Activated CD8-positive, alpha-beta memory T cell treated with anti-CD3 and anti-CD28 coated beads, Interleukin-2, amount 50 U/mL, for 1 hour (primary cell): ENCODE data around the gene ZNF280D.

ENCODE experiments used
- DNase-seq: peaks from one replicate; pipeline ENCODE4 v3.0.0-alpha.2; 2020; ENCODE audit errors: extremely low read depth

The ZNF280D gene

DNA sequence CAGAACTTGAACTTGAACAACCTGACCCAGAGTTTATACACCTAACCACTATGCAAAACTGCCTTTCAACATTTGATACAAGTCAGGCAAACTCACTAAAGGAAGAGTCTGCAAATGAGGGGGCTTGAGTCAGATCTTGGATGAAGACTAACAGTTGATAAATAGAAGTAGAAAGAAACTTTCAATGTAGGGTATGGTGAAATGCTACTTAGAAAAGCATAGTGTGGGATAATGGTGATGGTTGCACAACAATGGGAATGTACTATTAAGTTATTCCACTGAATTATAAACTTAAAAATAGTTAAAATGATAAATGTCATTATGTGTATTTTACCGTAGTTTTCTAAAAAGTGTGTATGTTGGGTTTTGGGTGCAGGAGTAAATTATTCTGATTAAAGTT is 19.7 kb upstream of the ZNF280D start:
- DNase-seq, result no peak

DNA sequence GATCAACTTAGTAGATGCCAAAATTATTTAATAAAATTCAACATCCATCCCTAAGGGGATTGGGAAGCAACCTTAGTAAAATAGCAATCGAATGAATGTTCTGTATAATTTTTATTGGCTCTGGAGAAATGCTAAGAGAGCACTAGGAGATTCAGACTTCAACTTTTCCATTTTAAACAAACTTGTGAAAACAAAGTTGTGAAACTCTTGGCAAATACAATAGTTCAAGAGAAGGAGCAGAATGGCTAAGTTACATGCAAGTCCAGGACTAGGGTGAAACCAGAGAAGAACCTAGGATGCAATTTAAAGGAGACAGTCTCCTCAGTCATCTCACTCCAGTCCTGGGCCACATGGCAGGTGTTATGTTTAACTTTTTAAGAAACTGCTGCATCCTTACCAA is 16.7 kb upstream of the ZNF280D start:
- DNase-seq, result no peak

DNA sequence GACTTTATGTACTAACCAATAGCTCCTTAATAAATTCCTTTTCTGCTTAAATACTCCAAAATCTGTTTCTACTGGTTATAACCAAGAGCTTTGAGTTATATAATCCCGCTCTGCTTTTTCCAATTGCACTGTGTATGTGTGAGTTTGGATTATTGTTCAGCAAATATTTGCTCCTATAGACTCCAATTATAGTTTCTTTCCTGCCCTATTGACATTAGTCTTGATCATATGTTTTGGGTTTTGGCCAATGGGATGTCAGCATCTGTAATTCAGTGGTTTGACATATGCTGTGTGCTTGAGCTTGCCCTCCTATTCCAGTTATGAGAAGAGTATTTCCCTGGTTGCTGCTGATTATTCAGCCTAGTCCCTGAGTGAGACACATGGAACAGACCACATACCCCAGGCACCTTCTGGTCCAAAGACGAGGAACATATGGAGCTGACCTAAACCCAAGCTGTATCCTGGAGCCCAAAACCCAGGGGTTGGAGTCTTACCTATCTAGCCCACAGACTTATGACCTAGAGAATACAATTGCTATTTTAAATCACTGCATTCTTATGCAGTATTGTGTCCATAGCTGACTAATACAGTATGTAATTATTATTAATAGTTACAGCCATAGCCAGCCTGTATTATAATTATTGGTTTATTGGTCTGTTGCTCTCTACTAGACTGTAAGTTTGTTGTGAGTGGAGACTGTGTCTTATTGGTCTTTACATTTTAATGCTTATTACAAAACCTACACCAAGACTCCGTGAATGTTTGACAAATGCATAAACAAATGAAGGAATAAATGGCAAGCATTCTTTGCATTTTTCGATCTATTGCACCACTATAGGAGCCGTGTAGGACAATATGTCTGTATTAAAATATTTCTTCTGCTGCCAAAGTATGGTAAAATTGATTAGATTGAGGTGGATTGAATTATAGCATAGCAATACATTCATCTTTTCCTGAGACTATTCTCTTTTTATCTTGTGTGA is 11.7 kb upstream of the ZNF280D start:
- no peak for DNase-seq

DNA sequence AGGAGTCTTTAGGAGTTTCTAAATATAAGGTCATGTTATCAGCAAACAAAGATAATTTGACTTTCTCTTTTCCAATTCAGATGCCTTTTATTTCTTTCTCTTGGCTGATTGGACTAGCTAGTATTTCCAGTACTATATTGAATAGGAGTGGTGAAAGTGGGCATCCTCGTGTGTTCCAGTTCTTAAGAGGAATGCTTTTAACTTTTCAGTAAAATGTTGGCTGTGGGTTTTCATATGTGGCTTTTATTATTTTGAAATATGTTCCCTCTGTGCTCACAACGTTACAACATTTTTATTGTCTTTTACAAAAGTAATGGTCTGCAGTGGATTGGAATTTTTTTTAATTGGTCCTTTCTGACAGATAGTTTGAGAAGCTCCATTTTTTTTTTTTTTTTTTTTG is 8.2 kb upstream of the ZNF280D start:
- DNase-seq, result no peak

DNA sequence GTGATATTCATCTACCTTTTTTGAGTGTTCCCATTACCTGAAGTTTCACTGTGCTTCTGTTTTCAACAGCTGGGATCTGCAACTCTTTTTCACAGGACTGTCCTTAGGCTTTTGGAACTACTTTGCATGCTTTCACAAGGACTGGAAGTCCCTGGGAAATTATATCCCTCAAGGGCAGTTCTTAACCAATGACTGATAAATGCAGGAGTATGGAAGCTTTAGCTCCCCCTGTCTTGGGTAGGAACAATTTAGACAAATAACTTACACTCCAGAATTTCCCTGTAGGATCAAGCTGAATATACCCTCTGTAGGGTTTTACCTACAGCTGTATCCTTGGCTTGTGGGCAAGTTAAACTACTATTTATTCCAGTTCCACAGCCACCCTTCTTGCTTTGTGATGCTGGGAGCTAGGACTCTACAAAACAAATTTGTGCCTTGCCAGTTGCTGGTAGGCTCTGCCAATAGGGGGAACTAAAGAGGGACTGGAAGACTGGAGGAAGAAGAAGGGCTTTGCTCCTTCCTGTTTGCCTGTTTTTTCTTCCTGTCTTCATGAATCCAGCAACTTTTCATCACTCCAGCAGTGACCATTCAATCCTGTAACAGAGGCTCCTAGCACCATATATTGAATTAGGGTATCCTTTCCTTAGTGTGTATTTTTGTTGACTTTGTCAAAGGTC is 6.8 kb upstream of the ZNF280D start:
- no peak for DNase-seq

DNA sequence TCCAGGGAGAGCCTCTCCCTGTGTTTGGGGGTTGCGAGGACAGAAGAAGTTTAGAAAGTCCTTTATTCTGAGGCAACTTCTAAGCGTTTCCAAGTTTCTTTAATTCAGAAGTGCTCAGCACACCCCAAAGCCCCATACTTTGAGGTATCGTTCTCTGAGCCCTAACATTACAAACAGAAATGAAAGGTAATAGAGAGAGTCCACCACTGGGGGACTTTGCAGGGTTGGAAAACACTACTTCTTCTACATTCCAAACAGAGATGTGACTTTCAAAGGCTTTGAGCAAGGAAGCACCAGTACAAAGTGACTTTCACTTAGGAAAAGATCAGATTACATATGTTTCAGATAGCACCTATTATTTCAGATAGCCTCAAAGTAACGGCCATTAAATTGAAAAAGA is 6.2 kb upstream of the ZNF280D start:
- no peak for DNase-seq

DNA sequence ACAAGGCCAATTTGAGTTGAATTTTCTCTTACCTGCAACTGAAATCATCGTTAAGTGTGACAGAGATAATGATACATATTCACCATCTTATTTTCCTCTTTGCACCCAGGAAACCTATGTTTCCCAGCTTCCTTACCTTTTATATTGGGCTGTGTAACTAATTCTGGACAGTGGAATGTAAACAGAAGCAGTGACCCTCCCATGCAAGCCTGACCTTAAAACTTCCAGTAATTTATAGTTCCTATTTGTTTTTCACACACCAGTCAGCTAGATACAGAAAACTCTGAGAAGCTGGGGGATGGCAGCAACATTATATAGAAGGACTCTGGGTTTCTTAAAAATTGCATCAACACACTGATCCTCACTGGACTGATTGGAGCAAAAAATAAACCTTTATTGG is 4.5 kb upstream of the ZNF280D start:
- no peak for DNase-seq

DNA sequence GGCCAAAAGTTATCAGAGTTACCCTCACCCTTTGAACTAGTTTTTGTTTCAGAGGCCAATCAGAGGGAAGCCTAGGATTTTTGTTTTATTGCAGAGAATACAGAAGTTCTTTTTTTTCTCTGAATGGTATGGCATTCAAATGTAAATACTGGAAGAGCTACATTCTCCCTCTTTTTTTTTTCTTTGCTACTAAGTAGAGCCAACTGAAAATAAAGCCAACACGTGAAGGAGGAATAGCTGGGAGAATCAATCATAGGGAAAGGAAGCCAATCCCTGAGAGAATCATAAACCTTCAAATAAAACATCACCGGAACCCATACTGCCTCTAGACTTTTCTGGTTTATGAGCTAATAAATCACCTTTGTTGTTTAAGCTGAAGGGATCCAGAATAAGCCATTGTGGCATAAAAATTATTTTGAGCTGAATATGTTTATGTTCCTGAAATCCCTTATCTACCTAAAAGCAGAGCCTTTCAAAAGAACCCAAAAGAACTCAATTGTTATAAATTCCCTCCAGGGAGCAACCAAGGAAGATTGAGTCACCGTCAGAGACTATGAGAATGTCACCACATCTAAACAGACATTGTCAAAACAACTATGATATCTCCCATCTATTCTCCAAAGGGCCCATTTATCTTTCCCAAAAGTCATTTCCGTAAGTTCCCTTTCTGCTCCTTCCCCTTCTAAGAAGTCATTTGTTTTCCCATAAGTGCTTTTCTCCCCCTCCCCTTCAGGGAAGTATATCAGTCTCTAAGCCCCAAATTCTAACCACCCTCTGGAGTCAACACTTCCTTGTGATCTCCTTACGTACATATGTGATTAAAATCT is 3.8 kb upstream of the ZNF280D start:
- no peak for DNase-seq

DNA sequence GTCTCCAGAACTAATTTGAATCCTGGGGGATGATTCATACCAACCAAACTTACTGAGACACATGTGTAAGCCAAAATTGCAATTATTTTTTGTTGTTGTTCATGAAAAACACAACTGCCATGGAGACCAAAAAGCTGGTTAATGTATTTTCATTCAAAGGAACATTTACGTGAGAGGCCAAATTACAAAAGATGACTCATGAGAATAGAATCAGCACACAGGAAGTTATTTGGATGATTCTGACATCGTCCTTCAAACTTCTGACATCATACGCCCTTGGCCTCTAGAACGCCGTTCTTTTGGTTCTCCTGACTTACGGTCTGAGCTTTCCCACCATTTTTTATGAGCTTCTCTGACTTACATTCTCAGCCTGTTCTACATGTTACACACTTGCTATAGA is 3.0 kb upstream of the ZNF280D start:
- no peak for DNase-seq

DNA sequence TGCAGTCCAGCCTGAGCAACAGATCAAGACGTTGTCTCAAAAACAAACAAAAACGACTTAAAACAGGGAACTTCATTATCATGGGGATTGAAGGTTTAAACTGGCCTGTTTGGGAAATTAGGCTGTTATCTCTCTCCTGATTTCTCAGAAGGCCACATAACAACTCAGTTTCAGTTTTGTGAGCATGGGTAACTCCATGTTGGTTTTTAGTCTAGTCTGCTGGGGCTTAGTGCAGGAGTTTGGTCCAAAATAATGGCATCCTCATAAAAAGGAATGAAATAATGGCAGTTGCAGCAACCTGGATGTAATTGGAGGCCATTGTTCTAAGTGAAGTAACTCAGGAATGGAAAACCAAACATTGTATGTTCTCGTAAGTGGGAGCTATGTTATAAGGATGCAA is 2.3 kb upstream of the ZNF280D start:
- no peak for DNase-seq

DNA sequence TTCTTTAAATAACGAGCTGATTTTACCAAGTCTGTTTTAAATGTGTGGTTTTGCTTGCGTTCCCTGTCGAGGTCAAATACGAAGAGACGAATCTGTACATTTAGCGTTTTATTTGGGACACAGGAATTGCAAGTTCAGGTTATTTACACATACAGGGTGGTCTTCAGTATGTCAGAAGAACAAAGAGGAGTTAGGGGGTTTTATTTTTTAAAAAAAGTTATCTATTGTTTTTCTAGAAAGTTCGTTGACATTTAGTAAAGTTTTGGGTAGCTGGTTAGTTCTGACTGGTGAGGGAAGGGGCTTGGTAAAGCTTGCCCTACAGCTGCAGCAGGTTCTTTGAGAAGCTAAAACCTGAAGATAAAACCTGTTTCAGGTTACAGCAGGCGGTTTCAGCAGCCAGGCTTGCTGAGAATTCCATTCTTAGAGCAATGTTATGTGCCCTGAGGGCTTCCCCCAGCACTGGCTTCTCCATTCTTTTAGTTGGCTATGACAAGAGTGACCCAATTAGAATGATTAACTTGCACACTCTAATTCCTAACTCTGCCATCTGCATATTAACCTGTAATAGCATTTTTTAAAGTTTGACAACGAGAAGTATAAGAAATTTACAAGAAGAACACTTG is 815 bp upstream of the ZNF280D start:
- no peak for DNase-seq

DNA sequence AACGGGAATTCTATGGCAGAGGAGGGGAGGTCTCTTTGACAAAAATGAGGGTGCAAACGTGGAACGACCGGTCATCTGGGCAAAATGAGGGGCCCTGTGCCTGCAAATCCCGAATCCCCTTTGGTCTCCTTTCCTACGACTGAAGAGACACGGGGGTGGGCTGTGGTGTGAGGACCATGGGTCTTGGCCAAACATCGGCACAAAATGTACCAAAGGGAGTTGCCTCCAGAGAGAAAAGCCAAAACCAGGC is 498 bp downstream of the ZNF280D start:
- no peak for DNase-seq

DNA sequence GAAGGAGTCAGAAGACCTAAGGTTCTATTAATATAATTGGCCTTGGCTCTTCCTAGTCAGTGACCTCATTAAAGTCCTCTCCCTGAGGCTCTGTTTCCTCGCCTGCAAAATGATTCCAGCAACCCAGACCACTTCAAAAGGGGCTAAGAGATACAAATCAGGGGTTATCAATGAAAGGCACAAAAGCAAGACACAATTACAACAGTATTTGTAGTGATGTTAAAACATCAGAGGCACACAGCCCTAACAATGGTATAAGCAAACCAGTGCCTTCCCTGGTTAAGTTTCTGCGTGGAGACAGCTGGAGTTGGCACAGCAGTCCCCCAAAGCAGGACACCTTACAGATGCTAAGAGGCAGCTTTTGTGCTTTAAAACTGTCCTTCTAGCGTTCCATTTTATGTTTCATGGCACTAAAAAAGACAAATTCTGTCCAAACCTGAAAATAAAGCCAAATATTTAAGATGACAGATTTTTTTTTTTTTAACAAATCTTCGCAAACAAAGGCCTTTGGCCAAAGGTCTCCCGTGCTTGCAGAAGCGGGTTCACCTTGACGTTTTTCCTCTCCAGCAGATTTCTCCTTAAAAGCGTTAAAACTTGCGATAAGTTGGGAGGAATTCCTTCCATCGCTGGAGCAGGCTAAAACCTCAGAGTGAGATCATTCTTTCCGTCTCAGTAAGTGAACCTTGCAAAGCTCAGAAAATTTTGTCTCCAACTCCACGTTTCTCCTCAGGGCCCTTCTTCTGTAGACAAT is 999 bp downstream of the ZNF280D start:
- no peak for DNase-seq

DNA sequence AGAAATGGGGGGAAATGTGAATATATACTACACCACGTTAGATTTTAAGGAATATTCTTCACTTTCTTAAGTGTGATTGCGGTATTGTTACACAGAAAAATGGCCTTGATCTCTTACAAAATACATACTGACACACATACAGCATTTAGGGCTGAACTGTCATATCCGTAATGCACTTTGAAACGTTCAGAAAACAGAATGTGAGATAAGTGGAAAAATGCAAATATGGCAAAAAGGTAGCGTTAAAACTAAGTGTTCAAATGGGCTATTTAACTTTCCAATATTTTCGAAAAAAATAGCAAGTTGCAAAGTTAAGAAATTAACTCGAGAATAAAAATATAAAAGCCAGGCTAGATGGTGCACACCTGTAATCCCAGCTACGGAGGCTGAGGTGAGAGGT is 1.8 kb downstream of the ZNF280D start:
- no peak for DNase-seq

DNA sequence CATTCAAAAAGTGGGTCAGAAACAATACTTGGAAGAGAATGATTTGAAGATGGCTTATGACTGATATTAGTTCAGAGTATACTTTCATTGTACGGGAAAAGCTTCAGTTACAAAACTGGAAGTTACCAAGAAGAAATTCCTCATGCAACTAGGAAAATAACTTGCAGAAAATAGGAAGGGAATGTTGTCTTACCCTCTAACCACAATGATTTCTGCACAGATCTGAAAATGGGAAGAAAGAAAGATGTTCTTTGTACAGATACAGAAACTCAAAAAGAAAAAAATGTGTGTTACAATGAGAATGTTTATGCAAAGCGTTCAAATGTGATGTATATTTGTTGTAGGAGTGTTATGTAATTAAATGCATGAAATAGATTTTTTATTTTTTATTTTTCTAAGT is 3.7 kb downstream of the ZNF280D start:
- DNase-seq, result no peak

DNA sequence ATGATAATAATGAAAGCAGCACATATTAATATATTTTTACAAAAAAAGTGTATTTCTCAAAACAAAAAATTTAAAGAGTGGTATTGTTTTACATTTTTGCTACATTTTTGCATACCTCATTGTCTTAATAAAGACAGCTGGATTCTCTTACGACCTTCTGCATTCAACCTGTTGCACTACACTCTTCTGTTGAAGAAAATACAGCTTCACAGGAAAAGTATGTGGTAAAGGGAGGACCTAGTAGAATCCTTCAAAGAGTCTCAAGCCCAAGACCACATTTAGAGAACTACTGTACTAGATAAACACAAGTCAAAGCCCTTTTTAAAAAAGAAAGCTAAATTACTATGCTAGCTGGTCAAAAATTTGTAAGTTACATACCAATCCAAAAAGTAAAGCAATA is 7.9 kb downstream of the ZNF280D start:
- DNase-seq, result no peak

DNA sequence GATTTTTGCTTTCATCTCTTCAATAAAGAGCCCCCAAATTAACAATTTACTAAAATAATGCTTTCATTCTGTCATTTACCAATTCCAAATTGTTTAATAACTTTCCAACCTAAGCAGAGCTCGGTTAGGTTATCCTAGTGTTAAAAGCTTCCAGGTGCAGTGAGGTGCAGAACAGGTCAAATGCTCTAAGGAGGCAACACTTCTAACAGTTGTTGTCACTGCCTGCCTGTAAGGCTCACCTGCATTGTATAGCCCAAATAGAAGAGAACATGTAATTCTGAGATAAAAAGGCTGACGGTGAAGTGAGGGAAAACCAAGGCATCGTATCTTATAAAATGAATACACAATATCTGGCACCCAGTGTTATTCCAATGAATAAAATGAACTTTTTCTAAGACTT is 9.1 kb downstream of the ZNF280D start:
- DNase-seq, result no peak

DNA sequence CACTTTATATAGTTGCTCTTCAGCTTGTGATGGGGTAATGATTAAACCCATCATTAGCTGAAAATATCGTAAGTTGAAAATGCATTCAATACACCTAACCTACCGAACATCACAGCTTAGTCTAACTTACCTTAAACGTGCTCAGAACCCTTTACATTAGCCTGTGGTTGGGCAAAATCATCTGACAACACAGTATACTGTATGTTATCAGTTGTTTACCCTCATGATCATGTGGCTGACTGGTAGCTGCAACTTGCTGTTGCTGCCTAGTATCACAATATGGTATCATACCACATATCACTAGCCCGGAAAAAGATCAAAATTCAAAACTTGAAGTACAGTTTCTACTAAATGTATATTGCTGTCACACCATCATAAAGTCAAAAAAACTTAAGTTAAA is 9.5 kb downstream of the ZNF280D start:
- no peak for DNase-seq

DNA sequence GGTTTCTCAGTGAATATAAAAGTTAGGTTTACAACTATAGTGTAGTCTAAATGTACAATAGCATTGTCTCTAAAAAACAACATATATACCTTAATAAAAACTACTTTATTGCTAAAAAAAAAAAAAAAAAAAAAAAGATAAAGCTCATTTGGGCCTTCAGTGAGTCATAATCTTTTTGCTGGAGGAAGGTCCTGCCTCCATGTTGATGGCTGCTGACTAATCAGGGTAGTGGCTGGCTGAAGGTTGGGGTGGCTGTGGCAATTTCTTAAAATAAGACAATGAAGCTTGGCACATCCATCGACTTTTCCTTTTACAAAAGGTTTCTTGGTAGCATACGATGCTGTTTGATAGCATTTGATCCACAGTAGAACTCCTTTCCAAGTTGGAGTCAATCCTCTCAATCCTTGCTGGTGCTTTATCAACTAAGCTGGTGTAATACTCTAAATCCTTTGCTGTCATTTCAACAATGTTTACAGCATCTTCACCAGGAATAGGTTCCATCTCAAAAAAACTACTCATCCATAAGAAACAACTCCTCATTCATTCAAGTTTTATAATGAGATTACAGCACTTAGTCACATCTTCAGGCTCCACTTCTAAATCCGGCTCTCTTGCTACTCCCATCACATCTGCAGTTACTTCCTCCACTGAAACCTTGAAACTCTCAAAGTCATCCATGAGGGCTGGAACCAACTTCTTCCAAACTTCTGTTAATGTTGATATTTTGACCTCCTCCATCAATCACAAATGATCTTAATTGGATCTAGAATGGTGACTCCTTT is 13.3 kb downstream of the ZNF280D start:
- DNase-seq, result no peak

DNA sequence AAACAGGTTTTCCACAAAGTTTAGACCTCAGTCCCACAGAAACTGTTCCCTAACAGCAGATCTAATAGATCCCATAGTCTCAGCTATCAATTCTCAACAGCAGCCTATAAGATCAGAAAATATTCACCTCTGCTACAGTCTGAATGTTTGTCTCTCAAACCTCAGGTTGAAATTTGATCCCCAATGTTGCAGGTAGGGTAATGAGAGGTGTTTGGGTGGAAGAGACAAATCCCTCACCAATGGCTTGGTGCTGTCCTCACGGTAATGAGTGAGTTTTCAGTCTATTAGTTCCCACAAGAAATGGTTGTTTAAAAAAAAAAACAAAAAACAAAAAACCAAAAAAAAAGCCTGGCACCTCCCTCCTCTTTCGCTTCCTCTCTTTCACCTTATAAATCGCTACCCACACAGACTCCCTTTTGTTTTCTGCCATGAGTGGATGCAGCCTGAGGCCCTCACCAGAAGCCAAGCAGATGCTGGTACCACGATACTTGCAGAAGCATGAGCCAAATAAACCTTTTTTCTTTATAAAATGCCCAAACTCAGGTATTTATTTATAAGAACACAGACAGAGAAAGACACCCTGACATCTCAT is 14.2 kb downstream of the ZNF280D start:
- DNase-seq, result no peak
